ENCODE data around the gene CCHCR1.
"Not testable (repeated sequence)": the region's sequence is repeated elsewhere in the genome, so short reads cannot be mapped to it uniquely, and the experiment has no call there.

Gene CCHCR1

GRCh38 chr6:31171931-31172905 lies 14.6 kb upstream of the CCHCR1 start:
- no peaks in the 10 kb centered on the region for H3K4me1 ChIP-seq (ENCODE audit: control insufficient read depth, insufficient read depth, low read length, poor library complexity, severe bottlenecking)
- no peaks in the 10 kb centered on the region for H3K27me3 ChIP-seq (replicated peaks; ENCODE audit: control insufficient read depth, insufficient read depth, low read length, poor library complexity, severe bottlenecking)
- no peaks in the 10 kb centered on the region for H3K36me3 ChIP-seq (ENCODE audit: control insufficient read depth, insufficient read depth, low read length)
- no peak overlapping the region for H3K4me3 ChIP-seq (ENCODE audit: insufficient read depth, low read depth, low read length, poor library complexity, severe bottlenecking)
- H3K27ac ChIP-seq (ENCODE audit: insufficient read depth, low read length, poor library complexity, severe bottlenecking): no peak overlapping the region
- H3K9me3 ChIP-seq (ENCODE audit: control insufficient read depth, low read length): no peaks in the 10 kb centered on the region
- no peak for DNase-seq

- H3K27ac ChIP-seq (ENCODE audit: insufficient read depth, low read length, poor library complexity, severe bottlenecking): no peak overlapping the region
- no peak overlapping the region for H3K4me3 ChIP-seq (ENCODE audit: insufficient read depth, low read depth, low read length, poor library complexity, severe bottlenecking)
- no peaks in the 10 kb centered on the region for H3K4me1 ChIP-seq (ENCODE audit: control insufficient read depth, insufficient read depth, low read length, poor library complexity, severe bottlenecking)
- H3K9me3 ChIP-seq (ENCODE audit: control insufficient read depth, low read length): no peaks in the 10 kb centered on the region
- no peaks in the 10 kb centered on the region for H3K27me3 ChIP-seq (replicated peaks; ENCODE audit: control insufficient read depth, insufficient read depth, low read length, poor library complexity, severe bottlenecking)
- no peak for DNase-seq
- H3K36me3 ChIP-seq (ENCODE audit: control insufficient read depth, insufficient read depth, low read length): no peaks in the 10 kb centered on the region
Measured at GRCh38 chr6:31170987-31171671, 13.5 kb upstream of the CCHCR1 start.

GRCh38 chr6:31170600-31170881 lies 12.9 kb upstream of the CCHCR1 start, which contains the start of gene POU5F1:
TSS of gene POU5F1 (minus strand) at chr6:31170682. CDS start at chr6:31170620, 62 bp downstream.
- Histone ChIP-seq H3K9me3 (ENCODE audit: control insufficient read depth, low read length) (no peaks in the 10 kb centered on the region), H3K36me3 (ENCODE audit: control insufficient read depth, insufficient read depth, low read length) (no peaks in the 10 kb centered on the region), H3K4me1 (ENCODE audit: control insufficient read depth, insufficient read depth, low read length, poor library complexity, severe bottlenecking) (no peaks in the 10 kb centered on the region), H3K27ac (ENCODE audit: insufficient read depth, low read length, poor library complexity, severe bottlenecking) (no peak within 1 kb of the TSS), H3K4me3 (ENCODE audit: insufficient read depth, low read depth, low read length, poor library complexity, severe bottlenecking) (no peak within 1 kb of the TSS), H3K27me3 (replicated peaks; ENCODE audit: control insufficient read depth, insufficient read depth, low read length, poor library complexity, severe bottlenecking) (no peaks in the 10 kb centered on the region)
- DNase-seq: no peak

GRCh38 chr6:31169858-31170599 lies 12.4 kb upstream of the CCHCR1 start:
- not testable (repeated sequence) for H3K27ac ChIP-seq (ENCODE audit: insufficient read depth, low read length, poor library complexity, severe bottlenecking); H3K4me1 ChIP-seq (ENCODE audit: control insufficient read depth, insufficient read depth, low read length, poor library complexity, severe bottlenecking); DNase-seq; H3K36me3 ChIP-seq (ENCODE audit: control insufficient read depth, insufficient read depth, low read length); H3K4me3 ChIP-seq (ENCODE audit: insufficient read depth, low read depth, low read length, poor library complexity, severe bottlenecking); H3K9me3 ChIP-seq (ENCODE audit: control insufficient read depth, low read length); H3K27me3 ChIP-seq (replicated peaks; ENCODE audit: control insufficient read depth, insufficient read depth, low read length, poor library complexity, severe bottlenecking)

GRCh38 chr6:31169123-31169857 lies 11.7 kb upstream of the CCHCR1 start:
- no peak overlapping the region for H3K4me3 ChIP-seq (ENCODE audit: insufficient read depth, low read depth, low read length, poor library complexity, severe bottlenecking)
- no peak for DNase-seq
- H3K4me1 ChIP-seq (ENCODE audit: control insufficient read depth, insufficient read depth, low read length, poor library complexity, severe bottlenecking): no peaks in the 10 kb centered on the region
- no peaks in the 10 kb centered on the region for H3K27me3 ChIP-seq (replicated peaks; ENCODE audit: control insufficient read depth, insufficient read depth, low read length, poor library complexity, severe bottlenecking)
- no peaks in the 10 kb centered on the region for H3K9me3 ChIP-seq (ENCODE audit: control insufficient read depth, low read length)
- no peaks in the 10 kb centered on the region for H3K36me3 ChIP-seq (ENCODE audit: control insufficient read depth, insufficient read depth, low read length)
- H3K27ac ChIP-seq (ENCODE audit: insufficient read depth, low read length, poor library complexity, severe bottlenecking): no peak overlapping the region

- no peaks in the 10 kb centered on the region for H3K36me3 ChIP-seq (ENCODE audit: control insufficient read depth, insufficient read depth, low read length)
- no peaks in the 10 kb centered on the region for H3K4me1 ChIP-seq (ENCODE audit: control insufficient read depth, insufficient read depth, low read length, poor library complexity, severe bottlenecking)
- H3K4me3 ChIP-seq (ENCODE audit: insufficient read depth, low read depth, low read length, poor library complexity, severe bottlenecking): no peak overlapping the region
- no peaks in the 10 kb centered on the region for H3K27me3 ChIP-seq (replicated peaks; ENCODE audit: control insufficient read depth, insufficient read depth, low read length, poor library complexity, severe bottlenecking)
- DNase-seq: no peak
- H3K27ac ChIP-seq (ENCODE audit: insufficient read depth, low read length, poor library complexity, severe bottlenecking): no peak overlapping the region
- no peaks in the 10 kb centered on the region for H3K9me3 ChIP-seq (ENCODE audit: control insufficient read depth, low read length)
Measured at GRCh38 chr6:31168606-31169005, 11.0 kb upstream of the CCHCR1 start.

GRCh38 chr6:31165986-31166385 lies 8.4 kb upstream of the CCHCR1 start:
- no peak for DNase-seq
- H3K36me3 ChIP-seq (ENCODE audit: control insufficient read depth, insufficient read depth, low read length): no peaks in the 10 kb centered on the region
- no peaks in the 10 kb centered on the region for H3K4me1 ChIP-seq (ENCODE audit: control insufficient read depth, insufficient read depth, low read length, poor library complexity, severe bottlenecking)
- H3K27me3 ChIP-seq (replicated peaks; ENCODE audit: control insufficient read depth, insufficient read depth, low read length, poor library complexity, severe bottlenecking): no peaks in the 10 kb centered on the region
- H3K4me3 ChIP-seq (ENCODE audit: insufficient read depth, low read depth, low read length, poor library complexity, severe bottlenecking): no peak overlapping the region
- no peaks in the 10 kb centered on the region for H3K9me3 ChIP-seq (ENCODE audit: control insufficient read depth, low read length)
- H3K27ac ChIP-seq (ENCODE audit: insufficient read depth, low read length, poor library complexity, severe bottlenecking): no peak overlapping the region

GRCh38 chr6:31165064-31165832 lies 7.6 kb upstream of the CCHCR1 start:
- not testable (repeated sequence) for H3K4me3 ChIP-seq (ENCODE audit: insufficient read depth, low read depth, low read length, poor library complexity, severe bottlenecking); H3K36me3 ChIP-seq (ENCODE audit: control insufficient read depth, insufficient read depth, low read length); H3K27ac ChIP-seq (ENCODE audit: insufficient read depth, low read length, poor library complexity, severe bottlenecking); H3K27me3 ChIP-seq (replicated peaks; ENCODE audit: control insufficient read depth, insufficient read depth, low read length, poor library complexity, severe bottlenecking); DNase-seq; H3K4me1 ChIP-seq (ENCODE audit: control insufficient read depth, insufficient read depth, low read length, poor library complexity, severe bottlenecking); H3K9me3 ChIP-seq (ENCODE audit: control insufficient read depth, low read length)

GRCh38 chr6:31164475-31165063 lies 7.0 kb upstream of the CCHCR1 start:
- not testable (repeated sequence) for H3K27me3 ChIP-seq (replicated peaks; ENCODE audit: control insufficient read depth, insufficient read depth, low read length, poor library complexity, severe bottlenecking); H3K36me3 ChIP-seq (ENCODE audit: control insufficient read depth, insufficient read depth, low read length); DNase-seq; H3K4me3 ChIP-seq (ENCODE audit: insufficient read depth, low read depth, low read length, poor library complexity, severe bottlenecking); H3K4me1 ChIP-seq (ENCODE audit: control insufficient read depth, insufficient read depth, low read length, poor library complexity, severe bottlenecking); H3K9me3 ChIP-seq (ENCODE audit: control insufficient read depth, low read length); H3K27ac ChIP-seq (ENCODE audit: insufficient read depth, low read length, poor library complexity, severe bottlenecking)

Data from effector memory CD4-positive, alpha-beta T cell (primary cell).